HEK293 (cell line): Measurements from ENCODE around the gene TNNC2.

Experiments used
- EGR2 ChIP-seq: fragments of 450-650 bp; formaldehyde crosslinking; IDR thresholded peaks from 2 replicates; pipeline ENCODE4 v1.5.1; 2016; ENCODE audit warnings: low read depth, missing biosample characterization, missing genetic modification characterization
- GLIS2 ChIP-seq: fragments of 450-650 bp; formaldehyde crosslinking; IDR thresholded peaks from 2 replicates; pipeline ENCODE4 v1.5.1; 2016; ENCODE audit warnings: missing biosample characterization, missing genetic modification characterization
- KLF1 ChIP-seq: fragments of 450-650 bp; formaldehyde crosslinking; IDR thresholded peaks from 2 replicates; pipeline ENCODE4 v1.5.1; 2016; ENCODE audit warnings: missing biosample characterization, missing genetic modification characterization
- KLF10 ChIP-seq: fragments of 450-650 bp; IDR thresholded peaks from 2 replicates; pipeline ENCODE4 v1.5.1; 2018; ENCODE audit warnings: missing biosample characterization, mild to moderate bottlenecking, missing genetic modification characterization
- KLF17 ChIP-seq: fragments of 450-650 bp; formaldehyde crosslinking; IDR thresholded peaks from 2 replicates; pipeline ENCODE4 v1.5.1; 2016; ENCODE audit warnings: missing biosample characterization, missing genetic modification characterization
- KLF8 ChIP-seq: fragments of 450-650 bp; formaldehyde crosslinking; IDR thresholded peaks from 2 replicates; pipeline ENCODE4 v1.5.1; 2016; ENCODE audit warnings: missing biosample characterization, missing genetic modification characterization
- OSR2 ChIP-seq: fragments of 450-650 bp; formaldehyde crosslinking; IDR thresholded peaks from 2 replicates; pipeline ENCODE4 v1.5.1; 2016; ENCODE audit warnings: missing biosample characterization, missing genetic modification characterization
- SCRT1 ChIP-seq: fragments of 450-650 bp; formaldehyde crosslinking; IDR thresholded peaks from 2 replicates; pipeline ENCODE4 v1.5.1; 2016; ENCODE audit warnings: missing biosample characterization, missing genetic modification characterization, borderline replicate concordance
- SP7 ChIP-seq: fragments of 450-650 bp; formaldehyde crosslinking; IDR thresholded peaks from 2 replicates; pipeline ENCODE4 v1.5.1; 2016; ENCODE audit warnings: missing biosample characterization, missing genetic modification characterization
- TSHZ1 ChIP-seq: fragments of 450-650 bp; formaldehyde crosslinking; IDR thresholded peaks from 2 replicates; pipeline ENCODE4 v1.5.1; 2016; ENCODE audit warnings: missing biosample characterization, missing genetic modification characterization, borderline replicate concordance
- ZNF121 ChIP-seq: fragments of 450-650 bp; formaldehyde crosslinking; IDR thresholded peaks from 2 replicates; pipeline ENCODE4 v1.5.1; 2016; ENCODE audit warnings: missing biosample characterization, missing genetic modification characterization
- ZNF155 ChIP-seq: fragments of 450-650 bp; formaldehyde crosslinking; IDR thresholded peaks from 2 replicates; pipeline ENCODE4 v1.5.1; 2016; ENCODE audit warnings: missing biosample characterization, missing genetic modification characterization
- ZNF335 ChIP-seq: fragments of 450-650 bp; formaldehyde crosslinking; conservative IDR thresholded peaks from 2 replicates; pipeline ENCODE4 v1.5.1; 2016; ENCODE audit warnings: missing biosample characterization, missing genetic modification characterization
- ZNF391 ChIP-seq: fragments of 450-650 bp; formaldehyde crosslinking; IDR thresholded peaks from 2 replicates; pipeline ENCODE4 v1.5.1; 2016; ENCODE audit warnings: low read depth, missing biosample characterization, missing genetic modification characterization, borderline replicate concordance
- ZNF398 ChIP-seq: fragments of 450-650 bp; formaldehyde crosslinking; IDR thresholded peaks from 2 replicates; pipeline ENCODE4 v1.5.1; 2017; ENCODE audit warnings: missing biosample characterization, missing genetic modification characterization
- ZNF426 ChIP-seq: fragments of 450-650 bp; formaldehyde crosslinking; IDR thresholded peaks from 2 replicates; pipeline ENCODE4 v1.5.1; 2017; ENCODE audit warnings: missing biosample characterization, missing genetic modification characterization, mild to moderate bottlenecking, inconsistent platforms, moderate library complexity
- ZNF449 ChIP-seq: fragments of 450-650 bp; formaldehyde crosslinking; IDR thresholded peaks from 2 replicates; pipeline ENCODE4 v1.5.1; 2017; ENCODE audit warnings: missing biosample characterization, mild to moderate bottlenecking, missing genetic modification characterization, moderate library complexity
- ZNF555 ChIP-seq: fragments of 450-650 bp; formaldehyde crosslinking; conservative IDR thresholded peaks from 2 replicates; pipeline ENCODE4 v1.5.1; 2017; ENCODE audit warnings: missing biosample characterization, mild to moderate bottlenecking, missing genetic modification characterization, inconsistent platforms
- ZNF571 ChIP-seq: fragments of 450-650 bp; formaldehyde crosslinking; IDR thresholded peaks from 2 replicates; pipeline ENCODE4 v1.5.0; 2017; ENCODE audit warnings: missing biosample characterization, missing genetic modification characterization
- ZNF629 ChIP-seq: fragments of 450-650 bp; formaldehyde crosslinking; IDR thresholded peaks from 2 replicates; pipeline ENCODE4 v1.5.1; 2017; ENCODE audit warnings: missing biosample characterization, missing genetic modification characterization
- ZNF677 ChIP-seq: fragments of 450-650 bp; IDR thresholded peaks from 2 replicates; pipeline ENCODE4 v1.5.0; 2018; ENCODE audit warnings: missing biosample characterization, mild to moderate bottlenecking, missing genetic modification characterization, moderate library complexity
- ZSCAN18 ChIP-seq: fragments of 450-650 bp; formaldehyde crosslinking; IDR thresholded peaks from 2 replicates; pipeline ENCODE4 v1.5.1; 2016; ENCODE audit warnings: missing biosample characterization, missing genetic modification characterization
- TF ChIP-seq, protein P1 (sequence below): fragments of 450-650 bp; formaldehyde crosslinking; IDR thresholded peaks from 2 replicates; pipeline ENCODE4 v1.5.1; 2016; ENCODE audit warnings: missing biosample characterization, missing genetic modification characterization, borderline replicate concordance
- TF ChIP-seq, protein P2 (sequence below): fragments of 450-650 bp; formaldehyde crosslinking; IDR thresholded peaks from 2 replicates; pipeline ENCODE4 v1.5.1; 2016; ENCODE audit warnings: missing biosample characterization, missing genetic modification characterization
- TF ChIP-seq, protein P3 (sequence below): fragments of 450-650 bp; formaldehyde crosslinking; IDR thresholded peaks from 2 replicates; pipeline ENCODE4 v1.5.1; 2016; ENCODE audit warnings: missing biosample characterization, missing genetic modification characterization

Gene TNNC2

GRCh38 chr20:45860560-45861220 is 33.6 kb upstream of the TNNC2 start (continued):
- TF ChIP-seq ZNF426 (tag by site-specific recombination) (no peak), EGR2 (tag by site-specific recombination) (no peak), ZNF155 (tag by site-specific recombination) (no peak), ZNF449 (tag by site-specific recombination) (no peak), TSHZ1 (tag by site-specific recombination) (no peak), SP7 (peak; percentile 87), ZNF571 (tag by site-specific recombination) (no peak), ZNF677 (tag by site-specific recombination) (no peak), ZNF335 (tag by site-specific recombination) (peak; percentile 40), KLF1 (0 out of 2 replicates have a peak, but pooled peaks have one; percentile 18), KLF8 (peak; percentile 50; the same call in 1 of the 2 replicates), ZNF398 (tag by site-specific recombination) (peak; percentile 26; the same call in 1 of the 2 replicates), ZNF555 (tag by site-specific recombination) (no peak), ZNF629 (tag by site-specific recombination) (peak; percentile 99), KLF17 (tag by site-specific recombination) (peak; percentile 81), GLIS2 (tag by site-specific recombination) (0 out of 2 replicates have a peak, but pooled peaks have one; percentile 18), OSR2 (tag by site-specific recombination) (peak; percentile 90), ZNF391 (tag by site-specific recombination) (0 out of 2 replicates have a peak, but pooled peaks have one; percentile 11), ZSCAN18 (no peak), SCRT1 (tag by site-specific recombination) (no peak), ZNF121 (no peak), KLF10 (tag by site-specific recombination) (peak; percentile 45; the same call in 1 of the 2 replicates)
- TF ChIP-seq, protein P1, sequence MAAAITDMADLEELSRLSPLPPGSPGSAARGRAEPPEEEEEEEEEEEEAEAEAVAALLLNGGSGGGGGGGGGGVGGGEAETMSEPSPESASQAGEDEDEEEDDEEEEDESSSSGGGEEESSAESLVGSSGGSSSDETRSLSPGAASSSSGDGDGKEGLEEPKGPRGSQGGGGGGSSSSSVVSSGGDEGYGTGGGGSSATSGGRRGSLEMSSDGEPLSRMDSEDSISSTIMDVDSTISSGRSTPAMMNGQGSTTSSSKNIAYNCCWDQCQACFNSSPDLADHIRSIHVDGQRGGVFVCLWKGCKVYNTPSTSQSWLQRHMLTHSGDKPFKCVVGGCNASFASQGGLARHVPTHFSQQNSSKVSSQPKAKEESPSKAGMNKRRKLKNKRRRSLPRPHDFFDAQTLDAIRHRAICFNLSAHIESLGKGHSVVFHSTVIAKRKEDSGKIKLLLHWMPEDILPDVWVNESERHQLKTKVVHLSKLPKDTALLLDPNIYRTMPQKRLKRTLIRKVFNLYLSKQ (tag by site-specific recombination) = no peak
- TF ChIP-seq, protein P2, sequence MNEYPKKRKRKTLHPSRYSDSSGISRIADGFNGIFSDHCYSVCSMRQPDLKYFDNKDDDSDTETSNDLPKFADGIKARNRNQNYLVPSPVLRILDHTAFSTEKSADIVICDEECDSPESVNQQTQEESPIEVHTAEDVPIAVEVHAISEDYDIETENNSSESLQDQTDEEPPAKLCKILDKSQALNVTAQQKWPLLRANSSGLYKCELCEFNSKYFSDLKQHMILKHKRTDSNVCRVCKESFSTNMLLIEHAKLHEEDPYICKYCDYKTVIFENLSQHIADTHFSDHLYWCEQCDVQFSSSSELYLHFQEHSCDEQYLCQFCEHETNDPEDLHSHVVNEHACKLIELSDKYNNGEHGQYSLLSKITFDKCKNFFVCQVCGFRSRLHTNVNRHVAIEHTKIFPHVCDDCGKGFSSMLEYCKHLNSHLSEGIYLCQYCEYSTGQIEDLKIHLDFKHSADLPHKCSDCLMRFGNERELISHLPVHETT (tag by site-specific recombination) = peak; percentile 71
- TF ChIP-seq, protein P3, sequence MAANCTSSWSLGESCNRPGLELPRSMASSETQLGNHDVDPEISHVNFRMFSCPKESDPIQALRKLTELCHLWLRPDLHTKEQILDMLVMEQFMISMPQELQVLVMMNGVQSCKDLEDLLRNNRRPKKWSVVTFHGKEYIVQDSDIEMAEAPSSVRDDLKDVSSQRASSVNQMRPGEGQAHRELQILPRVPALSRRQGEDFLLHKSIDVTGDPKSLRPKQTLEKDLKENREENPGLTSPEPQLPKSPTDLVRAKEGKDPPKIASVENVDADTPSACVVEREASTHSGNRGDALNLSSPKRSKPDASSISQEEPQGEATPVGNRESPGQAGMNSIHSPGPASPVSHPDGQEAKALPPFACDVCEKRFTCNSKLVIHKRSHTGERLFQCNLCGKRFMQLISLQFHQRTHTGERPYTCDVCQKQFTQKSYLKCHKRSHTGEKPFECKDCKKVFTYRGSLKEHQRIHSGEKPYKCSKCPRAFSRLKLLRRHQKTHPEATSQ (tag by site-specific recombination) = 0 out of 2 replicates have a peak, but pooled peaks have one; percentile 25
